Stromal cell of bone marrow (primary cell): Measurements from ENCODE around the gene RABGGTA.

Experiments
- DNase-seq: peaks from one replicate; pipeline ENCODE4 v3.0.0-alpha.2; 2012; ENCODE audit warnings: low read depth

RABGGTA gene

GRCh38 chr14:24279301-24280186 lies 8.1 kb upstream of the RABGGTA start:
- DNase-seq = no peak

GRCh38 chr14:24278424-24278823 lies 7.0 kb upstream of the RABGGTA start:
- no peak for DNase-seq

- no peak for DNase-seq
These were observed 6.4 kb upstream of the RABGGTA start for GRCh38 chr14:24277606-24278321.

- no peak for DNase-seq
These were observed 5.7 kb upstream of the RABGGTA start for GRCh38 chr14:24277071-24277470.

- no peak for DNase-seq
These were observed 2.7 kb upstream of the RABGGTA start for GRCh38 chr14:24274101-24274543.

GRCh38 chr14:24273422-24273998 lies 2.1 kb upstream of the RABGGTA start:
- no peak for DNase-seq

- DNase-seq = no peak
These were observed 1.1 kb upstream of the RABGGTA start for GRCh38 chr14:24272467-24272866.

- no peak for DNase-seq
These were observed 452 bp upstream of the RABGGTA start for GRCh38 chr14:24271834-24272263.

GRCh38 chr14:24270537-24271133 lies 762 bp downstream of the RABGGTA start:
- DNase-seq = no peak

GRCh38 chr14:24269910-24270536 lies 1.4 kb downstream of the RABGGTA start:
- DNase-seq = no peak

GRCh38 chr14:24269368-24269767 lies 2.0 kb downstream of the RABGGTA start:
- no peak for DNase-seq

GRCh38 chr14:24268225-24268624 lies 3.2 kb downstream of the RABGGTA start:
- no peak for DNase-seq

GRCh38 chr14:24267516-24267915 lies 3.9 kb downstream of the RABGGTA start:
- DNase-seq = no peak

GRCh38 chr14:24266344-24267244 lies 4.8 kb downstream of the RABGGTA start:
- DNase-seq = no peak

- no peak for DNase-seq
These were observed 7.1 kb downstream of the RABGGTA start for GRCh38 chr14:24264298-24264697.

GRCh38 chr14:24263848-24264247 lies 7.5 kb downstream of the RABGGTA start:
- DNase-seq = no peak

- DNase-seq = no peak
These were observed 8.3 kb downstream of the RABGGTA start, which contains the start of gene TGM1 for GRCh38 chr14:24262821-24263733. Gene TGM1, minus strand, starts transcription at chr14:24263177. Its CDS starts 825 bp downstream, at chr14:24262352.

GRCh38 chr14:24261969-24262327 lies 9.4 kb downstream of the RABGGTA start:
- DNase-seq = no peak

GRCh38 chr14:24261256-24261968 lies 10.0 kb downstream of the RABGGTA start:
- no peak for DNase-seq
